GM23338 (cell line): ENCODE results near the gene EVA1B. TPM values are rescaled to one million over a fixed set of nuclear protein-coding genes. Genes with fewer than 3 reads are reported as not detected.

Source experiments
- ATAC-seq: fragments of 200-7000 bp; cut with Tn5 transposase; 3 replicates; pipeline ENCODE4 v1.9.1; 2020
- DNase-seq: peaks from one replicate; pipeline ENCODE4 v3.0.0-alpha.2; 2015; ENCODE audit warnings: low spot score
- H2AFZ ChIP-seq: fragments of 200-600 bp; sonication (generic); 2 replicates; pipeline ENCODE4 v1.8.0; 2016; ENCODE audit warnings: antibody characterized with exemption, mild to moderate bottlenecking, moderate library complexity
- H3F3A ChIP-seq: fragments of 200-600 bp; sonication (generic); replicated peaks from 2 replicates; pipeline ENCODE4 v1.8.0; 2017; ENCODE audit warnings: antibody characterized with exemption, mixed run types, low read depth
- H3K27ac ChIP-seq: fragments of 200-600 bp; sonication (generic); 2 replicates; pipeline ENCODE4 v1.6.1; 2016; ENCODE audit warnings: low read depth
- H3K27me3 ChIP-seq: fragments of 200-600 bp; sonication (generic); 2 replicates; pipeline ENCODE4 v1.8.0; 2016; ENCODE audit warnings: mild to moderate bottlenecking, mixed run types, moderate library complexity; ENCODE audit not compliant: insufficient read depth
- H3K36me3 ChIP-seq: fragments of 200-600 bp; sonication (generic); 2 replicates; pipeline ENCODE4 v1.8.0; 2016; ENCODE audit warnings: mild to moderate bottlenecking; ENCODE audit not compliant: insufficient read depth
- H3K4me1 ChIP-seq: fragments of 200-600 bp; sonication (generic); 2 replicates; pipeline ENCODE4 v1.8.0; 2016; ENCODE audit warnings: mild to moderate bottlenecking, moderate library complexity; ENCODE audit not compliant: insufficient read depth
- H3K4me2 ChIP-seq: fragments of 200-600 bp; sonication (generic); 2 replicates; pipeline ENCODE4 v1.7.1; 2017; ENCODE audit warnings: mixed run types
- H3K4me3 ChIP-seq: fragments of 200-600 bp; sonication (generic); 2 replicates; pipeline ENCODE4 v1.6.1; 2016; ENCODE audit warnings: mixed run types
- H3K79me2 ChIP-seq: fragments of 200-600 bp; sonication (generic); replicated peaks from 2 replicates; pipeline ENCODE4 v1.8.0; 2017; ENCODE audit warnings: mild to moderate bottlenecking; ENCODE audit not compliant: insufficient read depth
- H3K9me2 ChIP-seq: fragments of 200-600 bp; sonication (generic); 2 replicates; pipeline ENCODE4 v1.8.0; 2017; ENCODE audit not compliant: insufficient read depth
- H4K20me1 ChIP-seq: fragments of 200-600 bp; sonication (generic); replicated peaks from 2 replicates; pipeline ENCODE4 v1.8.0; 2017; ENCODE audit warnings: mild to moderate bottlenecking; ENCODE audit not compliant: insufficient read depth
- H3K27ac Mint-ChIP-seq: 2 replicates; pipeline ENCODE4 v1.8.0; 2020; ENCODE audit warnings: inconsistent platforms, mild to moderate bottlenecking, moderate library complexity, mixed read lengths
- H3K27me3 Mint-ChIP-seq: 3 replicates; pipeline ENCODE4 v1.8.0; 2022; ENCODE audit warnings: low read depth, mild to moderate bottlenecking, moderate library complexity, mixed read lengths, inconsistent platforms; ENCODE audit not compliant: insufficient read depth, poor library complexity
- H3K36me3 Mint-ChIP-seq: 3 replicates; pipeline ENCODE4 v1.8.0; 2021; ENCODE audit warnings: low read depth, mild to moderate bottlenecking, inconsistent platforms, moderate library complexity, mixed read lengths
- H3K4me1 Mint-ChIP-seq: 3 replicates; pipeline ENCODE4 v1.8.0; 2020; ENCODE audit warnings: mild to moderate bottlenecking, inconsistent platforms, mixed read lengths
- H3K4me3 Mint-ChIP-seq: 3 replicates; pipeline ENCODE4 v1.8.0; 2021; ENCODE audit warnings: moderate library complexity, mild to moderate bottlenecking, inconsistent platforms, mixed read lengths
- H3K9me3 Mint-ChIP-seq: 3 replicates; pipeline ENCODE4 v1.8.0; 2020; ENCODE audit warnings: moderate library complexity, mild to moderate bottlenecking, inconsistent platforms, mixed read lengths
- CREB1 ChIP-seq: fragments of 250-450 bp; sonication (Bioruptor Pico); IDR thresholded peaks from 2 replicates; pipeline ENCODE4 v1.5.0; 2020; ENCODE audit warnings: low read depth, mild to moderate bottlenecking, moderate library complexity
- CTCF ChIP-seq, 2 experiments: fragments of 200-600 bp in 1 of 2; sonication (generic) in 1 of 2; conservative IDR thresholded peaks; 2 replicates each; pipeline versions ENCODE4 v1.5.1 to v1.6.1; 2016 to 2017; ENCODE audit warnings: antibody characterized with exemption in 2 of 2, low read depth in 2 of 2, mild to moderate bottlenecking in 2 of 2, moderate library complexity in 1 of 2
- EZH2phosphoT487 ChIP-seq: fragments of 200-600 bp; sonication (generic); IDR thresholded peaks from one replicate; pipeline ENCODE4 v1.8.1; 2018; ENCODE audit warnings: antibody characterized with exemption; ENCODE audit not compliant: unreplicated experiment
- JUNB ChIP-seq: IDR thresholded peaks from one replicate; pipeline ENCODE4 v1.6.1; 2016; ENCODE audit warnings: antibody characterized with exemption; ENCODE audit not compliant: unreplicated experiment
- NANOG ChIP-seq: IDR thresholded peaks from 2 replicates; pipeline ENCODE4 v1.6.1; 2016; ENCODE audit warnings: antibody characterized with exemption, borderline replicate concordance
- POLR2AphosphoS5 ChIP-seq: IDR thresholded peaks from 2 replicates; pipeline ENCODE4 v1.6.1; 2016; ENCODE audit warnings: antibody characterized with exemption, low read depth
- REST ChIP-seq: IDR thresholded peaks from one replicate; pipeline ENCODE4 v1.6.1; 2018; ENCODE audit warnings: antibody characterized with exemption; ENCODE audit not compliant: unreplicated experiment
- ZNF331 ChIP-seq: fragments of 250-450 bp; sonication (Bioruptor Pico); IDR thresholded peaks from 2 replicates; pipeline ENCODE4 v1.5.0; 2020; ENCODE audit warnings: low read depth, mild to moderate bottlenecking, moderate library complexity
- ZNF462 ChIP-seq: fragments of 250-450 bp; sonication (Bioruptor Pico); IDR thresholded peaks from 2 replicates; pipeline ENCODE4 v1.5.0; 2020; ENCODE audit warnings: mild to moderate bottlenecking, moderate library complexity
- polyA plus RNA-seq: library from polyadenylated mRNA; unstranded; fragments of >200 nt; fragmentation: Nextera tagmentation; extraction: Ambion mirVana; gene quantifications from 2 replicates; pipeline ENCODE4 v1.2.1, GENCODE V29; 2016
- total RNA-seq: library from RNA; depleted of rRNA; stranded (reverse); fragments of >200 nt; shearing (Covaris generic); gene quantifications from 2 replicates; pipeline ENCODE4 v1.2.3, GENCODE V29; 2014

The EVA1B gene
- total and polyA plus RNA-seq, 2 experiments from 2014 or later = 9.2 to 27.3 TPM

- Mint-ChIP-seq H3K4me3 (peak within 1 kb of the TSS; percentile 93), H3K27me3 (peaks cover 14% of the 10 kb centered on the region), H3K4me1 (peaks cover 13% of the 10 kb centered on the region), H3K9me3 (no peaks in the 10 kb centered on the region), H3K27ac (peak within 1 kb of the TSS; percentile 86), H3K36me3 (peaks cover 53% of the 10 kb centered on the region)
- H3K36me3 ChIP-seq = peaks cover 16% of the 10 kb centered on the region
- no peaks in the 10 kb centered on the region for H3K79me2 ChIP-seq
- H4K20me1 ChIP-seq = peaks cover 12% of the 10 kb centered on the region
- ATAC-seq (peak; percentile 87), DNase-seq (peak; percentile 92)
- H3K4me2 ChIP-seq = peak within 1 kb of the TSS; percentile 81
- no peaks in the 10 kb centered on the region for H3K27me3 ChIP-seq
- H3K4me1 ChIP-seq = peaks cover 12% of the 10 kb centered on the region
- H3F3A ChIP-seq = peaks cover 12% of the 10 kb centered on the region
- peak within 1 kb of the TSS; percentile 94 for H2AFZ ChIP-seq
- H3K9me2 ChIP-seq = no peaks in the 10 kb centered on the region
- peak within 1 kb of the TSS; percentile 93 for H3K27ac ChIP-seq
- H3K4me3 ChIP-seq = peak within 1 kb of the TSS; percentile 76
- TF ChIP-seq EZH2phosphoT487 (no peak), POLR2AphosphoS5 (peak; percentile 72), CTCF (conservative IDR thresholded peaks at IDR 0.05; ENCODE audit: low read depth in 2 of 2) (peak; percentile 8 to 40; a peak in 1 of 4 replicates)
Observed at GRCh38 chr1:36306210-36306901, 17.1 kb downstream of the EVA1B start, which contains the start of gene SH3D21. Gene SH3D21, plus strand, starts transcription at chr1:36306368. Its CDS starts 53 bp downstream, at chr1:36306421.

DNA sequence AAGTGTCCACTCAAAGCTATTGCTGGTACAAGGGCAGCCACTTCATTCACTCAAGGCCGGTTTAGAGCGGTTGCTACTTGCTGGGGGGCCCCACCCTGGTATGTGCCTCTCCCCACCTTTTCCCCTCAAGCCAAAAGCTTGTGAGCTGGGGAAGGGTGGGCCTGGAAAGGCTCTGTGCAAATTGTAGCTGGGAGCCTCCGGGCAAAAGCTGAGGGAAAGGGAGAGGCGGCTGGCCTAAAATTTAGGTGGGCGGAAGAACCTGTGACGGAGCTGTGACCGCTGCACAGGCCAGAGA, 17.6 kb downstream of the EVA1B start:
- Mint-ChIP-seq H3K9me3 (no peaks in the 10 kb centered on the region), H3K27ac (peak overlapping the region; percentile 84), H3K4me1 (peaks cover 13% of the 10 kb centered on the region), H3K36me3 (peaks cover 58% of the 10 kb centered on the region), H3K27me3 (peaks cover 14% of the 10 kb centered on the region), H3K4me3 (peak overlapping the region; percentile 93)
- DNase-seq (no peak), ATAC-seq (no peak)
- H3K9me2 ChIP-seq = no peaks in the 10 kb centered on the region
- H3K4me1 ChIP-seq = peaks cover 12% of the 10 kb centered on the region
- no peaks in the 10 kb centered on the region for H3K27me3 ChIP-seq
- peak overlapping the region; percentile 76 for H3K4me3 ChIP-seq
- H3K4me2 ChIP-seq = peak overlapping the region; percentile 81
- H3K27ac ChIP-seq = peak overlapping the region; percentile 93
- H3K79me2 ChIP-seq = no peaks in the 10 kb centered on the region
- peaks cover 21% of the 10 kb centered on the region for H3K36me3 ChIP-seq
- peaks cover 12% of the 10 kb centered on the region for H4K20me1 ChIP-seq
- no peak overlapping the region for H2AFZ ChIP-seq
- H3F3A ChIP-seq = peaks cover 12% of the 10 kb centered on the region
- no peak for TF ChIP-seq CREB1 (CRISPR knock-in tag)
- TF ChIP-seq REST = no peak
- no peak for TF ChIP-seq ZNF331 (CRISPR knock-in tag)
- no peak for TF ChIP-seq JUNB
- no peak for TF ChIP-seq POLR2AphosphoS5
- no peak for TF ChIP-seq NANOG
- TF ChIP-seq EZH2phosphoT487 = no peak
- TF ChIP-seq ZNF462 (CRISPR knock-in tag) = no peak
